Neuron (in vitro differentiated cells): Measurements from ENCODE around the gene RPH3AL.
"Not testable (repeated sequence)": the region's sequence is repeated elsewhere in the genome, so short reads cannot be mapped to it uniquely, and the experiment has no call there.

ENCODE experiments used
- H2AFZ ChIP-seq: one replicate; pipeline ENCODE4 v1.6.1; 2013; ENCODE audit warnings: low read depth, mild to moderate bottlenecking, inconsistent platforms, low read length, moderate library complexity
- H3K27me3 ChIP-seq: one replicate; pipeline ENCODE4 v1.6.1; 2013; ENCODE audit warnings: low read length; ENCODE audit not compliant: insufficient read depth
- H3K36me3 ChIP-seq: one replicate; pipeline ENCODE4 v1.6.1; 2013; ENCODE audit warnings: low read length; ENCODE audit not compliant: insufficient read depth
- H3K4me1 ChIP-seq: one replicate; pipeline ENCODE4 v1.6.1; 2013; ENCODE audit warnings: low read length; ENCODE audit not compliant: insufficient read depth
- H3K4me3 ChIP-seq: 2 replicates; pipeline ENCODE4 v1.5.1; 2013; ENCODE audit warnings: mild to moderate bottlenecking, low read length, moderate library complexity
- H3K9me3 ChIP-seq: one replicate; pipeline ENCODE4 v1.6.1; 2013; ENCODE audit warnings: low read length

The RPH3AL gene

GRCh38 chr17:372157-373152, 19.8 kb upstream of the RPH3AL start:
- Histone ChIP-seq H3K9me3 (peaks cover 2% of the 10 kb centered on the region), H2AFZ (no peak overlapping the region), H3K4me3 (no peak overlapping the region), H3K4me1 (no peaks in the 10 kb centered on the region), H3K27me3 (peaks cover 7% of the 10 kb centered on the region), H3K36me3 (no peaks in the 10 kb centered on the region)

GRCh38 chr17:371583-371982, 19.0 kb upstream of the RPH3AL start:
- Histone ChIP-seq H3K27me3 (peaks cover 4% of the 10 kb centered on the region), H3K9me3 (peaks cover 2% of the 10 kb centered on the region), H3K4me1 (no peaks in the 10 kb centered on the region), H3K36me3 (no peaks in the 10 kb centered on the region), H2AFZ (no peak overlapping the region), H3K4me3 (no peak overlapping the region)

- not testable (repeated sequence) for H2AFZ ChIP-seq, H3K36me3 ChIP-seq, H3K4me3 ChIP-seq, H3K4me1 ChIP-seq, H3K9me3 ChIP-seq, H3K27me3 ChIP-seq
Measured at GRCh38 chr17:367656-368055, 15.0 kb upstream of the RPH3AL start.

GRCh38 chr17:366657-367615, 14.3 kb upstream of the RPH3AL start:
- H3K9me3 ChIP-seq, H3K36me3 ChIP-seq, H3K4me1 ChIP-seq, H3K4me3 ChIP-seq, H3K27me3 ChIP-seq, H2AFZ ChIP-seq: not testable (repeated sequence)

- Histone ChIP-seq H2AFZ (no peak overlapping the region), H3K4me1 (peaks cover 8% of the 10 kb centered on the region), H3K4me3 (no peak overlapping the region)
Measured at GRCh38 chr17:364766-365165, 12.2 kb upstream of the RPH3AL start.

GRCh38 chr17:364308-364707, 11.7 kb upstream of the RPH3AL start:
- Histone ChIP-seq H3K4me3 (no peak overlapping the region), H3K9me3 (no peaks in the 10 kb centered on the region), H3K27me3 (no peaks in the 10 kb centered on the region), H2AFZ (no peak overlapping the region), H3K4me1 (peaks cover 8% of the 10 kb centered on the region), H3K36me3 (no peaks in the 10 kb centered on the region)

More at GRCh38 chr17:364766-365165, 12.2 kb upstream of the RPH3AL start:
- no peaks in the 10 kb centered on the region for H3K36me3 ChIP-seq
- no peaks in the 10 kb centered on the region for H3K27me3 ChIP-seq
- peaks cover 1% of the 10 kb centered on the region for H3K9me3 ChIP-seq

- Histone ChIP-seq H3K9me3 (no peaks in the 10 kb centered on the region), H3K27me3 (no peaks in the 10 kb centered on the region), H3K4me3 (no peak overlapping the region), H2AFZ (no peak overlapping the region), H3K4me1 (peaks cover 8% of the 10 kb centered on the region), H3K36me3 (no peaks in the 10 kb centered on the region)
Measured at GRCh38 chr17:362721-363120, 10.1 kb upstream of the RPH3AL start.

GRCh38 chr17:360092-360750, 7.6 kb upstream of the RPH3AL start:
- no peaks in the 10 kb centered on the region for H3K27me3 ChIP-seq
- H3K4me3 ChIP-seq: no peak overlapping the region
- H3K36me3 ChIP-seq: no peaks in the 10 kb centered on the region
- H3K9me3 ChIP-seq: no peaks in the 10 kb centered on the region
- no peak overlapping the region for H2AFZ ChIP-seq
- peaks cover 8% of the 10 kb centered on the region for H3K4me1 ChIP-seq

- H3K4me1 ChIP-seq: peaks cover 8% of the 10 kb centered on the region
Measured at GRCh38 chr17:358491-359151, 6.0 kb upstream of the RPH3AL start.

GRCh38 chr17:357644-358043, 5.0 kb upstream of the RPH3AL start:
- Histone ChIP-seq H3K4me1 (peaks cover 16% of the 10 kb centered on the region), H3K27me3 (no peaks in the 10 kb centered on the region), H3K4me3 (no peak overlapping the region), H2AFZ (no peak overlapping the region), H3K36me3 (no peaks in the 10 kb centered on the region), H3K9me3 (no peaks in the 10 kb centered on the region)

More at GRCh38 chr17:358491-359151, 6.0 kb upstream of the RPH3AL start:
- Histone ChIP-seq H2AFZ (no peak overlapping the region), H3K27me3 (no peaks in the 10 kb centered on the region), H3K9me3 (no peaks in the 10 kb centered on the region), H3K36me3 (no peaks in the 10 kb centered on the region), H3K4me3 (no peak overlapping the region)

GRCh38 chr17:356671-357434, 4.2 kb upstream of the RPH3AL start:
- no peak overlapping the region for H2AFZ ChIP-seq
- no peaks in the 10 kb centered on the region for H3K27me3 ChIP-seq
- no peaks in the 10 kb centered on the region for H3K36me3 ChIP-seq
- no peaks in the 10 kb centered on the region for H3K9me3 ChIP-seq
- no peak overlapping the region for H3K4me3 ChIP-seq
- H3K4me1 ChIP-seq: peaks cover 23% of the 10 kb centered on the region
